Measurements from ENCODE around the gene NCAPD2.
"Not testable (repeated sequence)": the region's sequence is repeated elsewhere in the genome, so short reads cannot be mapped to it uniquely, and the experiment has no call there.

NCAPD2 gene

DNA sequence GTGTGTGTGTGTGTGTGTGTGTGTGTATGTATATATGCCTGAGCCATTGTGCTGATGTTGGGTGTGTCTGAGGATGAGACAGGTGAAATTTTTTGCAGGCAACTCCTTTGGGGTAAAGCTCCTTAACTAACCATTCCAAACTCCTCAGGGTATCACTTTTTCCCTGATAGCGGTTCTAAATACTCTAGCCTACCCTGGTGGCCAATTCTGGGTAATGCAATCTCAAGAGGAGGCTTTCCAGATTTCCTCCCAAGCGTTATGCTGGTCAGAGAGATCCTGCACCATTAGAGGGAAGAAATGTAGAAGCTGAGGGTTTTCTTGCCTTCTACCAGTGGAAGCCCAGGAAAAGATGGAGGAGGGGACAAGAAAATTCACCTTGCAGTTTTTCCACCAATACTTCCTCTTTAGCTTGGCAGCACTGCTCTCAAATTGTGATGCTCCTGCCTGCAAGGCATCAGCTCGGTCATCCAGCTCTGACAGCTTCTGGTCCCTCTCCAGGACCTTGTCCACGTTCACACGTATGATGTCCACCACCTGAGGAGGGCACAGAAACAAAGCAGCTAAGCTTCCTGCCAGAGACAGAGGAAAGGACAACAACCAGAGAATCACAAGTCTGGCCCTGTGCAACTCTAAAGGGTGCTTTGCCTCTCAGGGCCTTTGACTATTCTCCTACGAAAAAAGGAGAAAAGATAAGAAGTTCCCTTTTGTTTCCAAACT lies 28.3 kb upstream of the NCAPD2 start:
- peak; percentile 69 for DNase-seq

DNA sequence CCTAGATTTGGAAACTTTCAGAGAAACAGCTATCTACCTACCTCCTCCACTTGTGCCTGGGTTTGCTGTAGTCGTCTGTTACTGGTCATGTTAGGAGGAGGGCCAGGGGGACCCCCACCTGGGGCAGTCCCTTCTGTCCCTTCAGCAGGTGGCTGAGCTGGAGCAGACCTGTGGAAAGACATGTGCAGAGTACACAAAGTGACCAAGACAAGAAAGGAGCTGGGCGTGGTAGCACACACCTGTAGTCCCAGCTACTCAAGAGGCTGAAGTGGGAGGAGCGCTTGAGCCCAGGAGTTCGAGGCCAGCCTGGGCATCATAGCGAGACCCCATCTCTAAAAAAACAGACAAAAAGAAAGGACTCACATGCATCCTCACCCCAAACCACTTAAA lies 27.7 kb upstream of the NCAPD2 start:
- peak; percentile 55 for DNase-seq

DNA sequence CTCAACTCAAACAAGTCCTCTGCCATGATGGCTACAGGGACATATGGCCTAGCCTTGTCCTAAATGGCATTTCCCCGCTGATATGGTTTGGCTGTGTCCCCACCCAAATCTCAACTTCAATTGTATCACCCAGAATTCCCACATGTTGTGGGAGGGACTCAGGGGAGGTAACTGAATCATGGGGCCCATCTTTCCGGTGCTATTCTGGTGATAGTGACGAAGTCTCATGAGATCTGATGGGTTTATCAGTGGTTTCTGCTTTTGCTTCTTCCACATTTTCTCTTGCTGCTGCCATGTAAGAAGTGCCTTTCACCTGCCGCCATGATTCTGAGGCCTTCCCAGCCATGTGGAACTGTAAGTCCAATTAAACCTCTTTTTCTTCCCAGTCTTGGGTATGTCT lies 27.2 kb upstream of the NCAPD2 start:
- peak; percentile 47 for DNase-seq

DNA sequence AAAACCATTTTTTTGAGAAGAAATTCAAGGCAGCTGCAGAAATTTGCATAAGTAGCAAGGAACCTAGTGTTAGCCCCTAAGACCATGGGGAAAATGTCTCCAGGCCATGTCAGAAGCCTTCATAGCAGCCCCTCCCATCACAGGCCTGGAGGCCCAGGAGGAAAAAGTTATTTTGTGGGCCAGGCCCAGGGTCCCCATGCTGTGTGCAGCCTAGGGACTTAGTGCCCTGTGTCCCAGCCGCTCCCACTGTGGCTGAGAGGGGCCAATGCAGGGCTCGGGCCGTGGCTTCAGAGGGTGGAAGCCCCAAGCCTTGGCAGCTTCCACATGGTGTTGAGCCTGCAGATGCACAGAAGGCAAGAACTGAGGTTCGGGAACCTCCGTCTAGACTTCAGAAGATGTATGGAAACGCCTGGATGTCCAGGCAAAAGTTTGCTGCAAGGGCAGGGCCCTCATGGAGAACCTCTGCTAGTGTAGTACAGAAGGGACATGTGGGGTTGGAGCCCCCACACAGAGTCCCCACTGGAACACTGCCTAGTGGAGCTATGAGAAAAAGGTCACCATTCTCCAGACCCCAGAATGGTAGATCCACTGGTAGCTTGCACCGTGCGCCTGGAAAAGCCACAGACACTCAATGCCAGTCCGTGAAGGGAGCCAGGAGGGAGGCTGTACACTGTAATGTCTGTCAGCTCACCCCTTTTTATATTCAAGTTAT lies 26.2 kb upstream of the NCAPD2 start:
- DNase-seq: peak; percentile 57

DNA sequence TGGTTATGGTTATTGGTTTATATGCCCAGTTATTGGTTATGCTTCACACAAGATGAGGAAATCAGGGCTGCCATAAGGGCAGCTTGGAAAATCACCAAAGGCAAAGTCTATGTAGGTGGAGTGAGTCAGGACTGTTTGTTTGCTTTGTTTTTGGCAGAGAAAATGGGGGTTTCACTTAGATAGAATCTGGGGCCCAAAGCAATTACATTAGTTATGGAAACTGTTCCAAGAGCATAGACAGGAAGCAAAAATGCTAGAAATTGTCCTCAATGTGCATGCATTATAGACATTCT lies 25.7 kb upstream of the NCAPD2 start:
- DNase-seq: no peak

DNA sequence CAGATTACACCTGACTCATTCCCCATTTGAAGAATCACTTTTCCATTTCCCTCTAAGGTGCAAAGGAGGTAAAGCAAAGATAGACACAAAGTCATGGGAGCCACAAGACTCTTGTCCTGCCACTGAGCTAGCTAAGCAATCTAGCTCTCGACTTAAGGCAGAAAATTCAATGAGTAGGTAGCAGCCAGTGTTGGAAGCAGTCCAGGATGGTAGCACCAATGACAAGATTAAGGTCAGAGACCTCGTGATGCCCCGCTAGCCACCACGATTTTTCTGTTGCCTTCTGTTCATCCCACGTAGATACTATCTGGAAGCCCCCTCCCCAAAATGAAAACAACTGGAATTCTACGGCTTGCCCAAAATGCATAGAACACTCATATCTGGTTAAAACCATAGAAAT lies 24.8 kb upstream of the NCAPD2 start:
- peak; percentile 59 for DNase-seq

DNA sequence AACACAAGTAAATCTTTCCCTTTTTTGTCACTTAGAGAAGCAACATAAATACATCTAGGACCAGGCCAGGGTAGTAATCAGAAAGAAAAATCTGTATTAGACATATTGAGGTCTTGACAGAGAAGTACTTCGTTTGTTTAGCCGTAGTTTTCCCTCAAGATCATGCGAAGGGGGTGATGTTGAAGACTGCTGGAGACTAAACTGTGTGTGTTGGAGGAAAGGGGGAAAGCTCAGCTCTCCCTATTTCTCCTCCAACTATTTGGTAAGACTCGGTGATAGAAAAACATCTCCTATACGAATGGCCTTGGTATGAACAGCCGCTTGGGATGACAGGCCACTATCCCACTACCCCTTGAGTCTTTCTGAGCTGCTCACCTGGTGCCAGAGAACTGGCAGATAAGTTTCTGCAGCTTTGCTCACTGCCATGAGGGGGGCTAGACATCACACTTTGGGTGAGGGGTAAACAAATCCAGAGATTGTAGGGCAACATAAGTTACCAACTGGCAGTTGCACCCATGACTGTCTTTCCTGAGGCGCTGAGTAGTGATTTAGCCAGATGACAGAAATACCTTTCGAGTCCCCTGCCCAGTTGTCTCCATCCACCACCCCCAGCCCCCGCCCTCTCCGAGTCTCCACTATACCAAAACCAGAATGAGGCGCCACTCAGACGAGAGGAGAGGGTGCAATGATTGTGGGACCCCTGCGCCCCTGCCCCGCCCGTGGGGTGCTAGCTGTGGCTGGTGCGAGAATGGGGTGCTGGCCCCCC lies 24.1 kb upstream of the NCAPD2 start:
- no peak for DNase-seq

DNA sequence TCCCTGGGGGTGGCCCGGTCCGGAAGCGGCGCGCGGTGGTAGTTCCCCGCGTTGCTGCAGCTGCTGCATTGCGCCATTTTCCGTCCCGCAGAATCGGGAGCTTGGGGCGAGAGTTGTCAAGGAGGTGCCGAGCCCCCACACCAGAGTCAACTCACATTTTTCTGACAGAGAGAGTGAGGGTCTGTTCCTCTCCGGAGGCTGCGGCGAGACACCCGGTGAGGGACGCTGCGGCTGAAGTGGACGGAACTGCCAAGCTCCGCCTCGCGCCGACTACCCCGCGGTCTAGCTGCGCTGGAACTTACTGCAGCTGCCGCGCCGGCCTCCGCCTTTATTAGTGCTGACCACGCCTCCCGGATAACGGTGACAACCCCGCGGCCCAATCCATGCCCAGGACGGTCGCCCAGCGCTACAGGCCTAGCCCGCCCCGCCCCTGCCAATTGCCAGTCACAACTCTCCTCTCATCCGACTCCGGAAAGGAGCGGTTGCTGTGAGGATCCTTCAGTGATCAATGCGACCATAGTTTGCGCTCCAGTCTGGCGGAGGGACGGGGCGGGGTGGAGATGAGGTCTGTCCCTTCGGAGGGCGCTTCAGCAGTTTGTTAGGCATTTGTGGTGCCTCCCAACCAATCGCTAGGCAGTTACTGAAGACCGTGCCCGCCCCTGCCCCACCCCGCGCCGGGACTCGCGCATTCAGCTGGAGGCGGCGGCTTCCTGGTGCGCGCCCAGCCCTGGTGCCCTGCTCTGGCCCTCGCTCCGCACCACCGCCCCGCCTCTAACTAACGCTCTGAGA lies 23.3 kb upstream of the NCAPD2 start, which contains the start of gene VAMP1:
Gene VAMP1, minus strand, starts transcription at position 303 of the 789 bp plus-strand sequence. Its CDS starts 146 bp downstream, at position 157.
- peak; percentile 99 for DNase-seq

DNA sequence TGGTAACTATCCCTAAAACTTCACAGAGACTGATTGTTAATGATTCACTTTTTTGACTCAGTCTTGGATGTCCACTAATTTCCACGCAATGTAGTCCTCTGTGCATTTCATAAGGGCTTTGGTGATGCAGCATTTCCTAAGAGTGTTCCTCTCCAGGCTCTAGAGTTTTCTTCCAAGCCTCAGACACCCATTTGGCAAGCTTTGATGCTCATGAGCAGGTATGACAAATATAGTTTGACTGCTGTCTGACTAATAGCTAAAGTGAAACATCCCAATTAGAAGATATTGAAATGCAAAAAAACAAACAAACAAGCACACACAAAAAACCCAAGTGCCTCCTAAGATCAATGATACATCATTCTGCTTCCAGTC lies 21.9 kb upstream of the NCAPD2 start:
- DNase-seq: no peak

DNA sequence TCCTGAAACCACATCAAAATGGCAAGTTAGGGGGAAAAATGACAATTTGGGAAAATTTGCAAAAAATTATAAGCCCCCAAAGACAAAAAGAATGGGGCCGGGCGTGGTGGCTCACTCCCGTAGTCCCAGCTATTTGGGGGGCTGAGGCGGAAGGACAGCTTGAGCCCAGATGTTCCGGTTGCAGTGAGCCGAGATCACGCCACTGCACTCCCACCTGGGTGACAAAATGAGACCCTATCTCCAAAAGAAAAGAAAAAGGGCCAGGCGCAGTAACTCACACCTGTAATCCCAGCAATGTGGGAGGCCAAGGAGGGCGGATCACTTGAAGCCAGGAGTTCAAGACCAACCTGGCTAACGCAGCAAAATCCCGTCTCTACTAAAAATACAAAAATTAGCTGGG lies 21.4 kb upstream of the NCAPD2 start:
- DNase-seq: no peak

DNA sequence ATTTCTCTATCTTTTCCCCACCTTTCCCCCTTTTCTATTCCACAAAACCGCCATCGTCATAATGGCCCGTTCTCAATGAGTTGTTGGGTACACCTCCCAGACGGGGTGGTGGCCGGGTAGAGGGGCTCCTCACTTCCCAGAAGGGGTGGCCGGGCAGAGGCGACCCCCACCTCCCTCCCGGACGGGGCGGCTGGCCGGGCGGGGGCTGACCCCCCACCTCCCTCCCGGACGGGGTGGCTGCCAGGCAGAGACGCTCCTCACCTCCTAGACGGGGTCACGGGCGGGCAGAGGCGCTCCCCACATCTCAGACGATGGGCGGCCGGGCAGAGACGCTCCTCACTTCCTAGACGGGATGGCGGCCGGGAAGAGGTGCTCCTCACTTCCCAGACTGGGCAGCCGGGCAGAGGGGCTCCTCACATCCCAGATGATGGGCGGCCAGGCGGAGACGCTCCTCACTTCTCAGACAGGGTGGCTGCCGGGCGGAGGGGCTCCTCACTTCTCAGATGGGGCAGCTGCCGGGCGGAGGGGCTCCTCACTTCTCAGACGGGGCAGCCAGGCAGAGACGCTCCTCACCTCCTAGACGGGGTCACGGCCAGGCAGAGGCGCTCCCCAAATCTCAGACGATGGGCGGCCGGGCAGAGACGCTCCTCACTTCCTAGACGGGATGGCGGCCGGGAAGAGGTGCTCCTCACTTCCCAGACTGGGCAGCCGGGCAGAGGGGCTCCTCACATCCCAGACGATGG lies 18.5 kb upstream of the NCAPD2 start:
- not testable (repeated sequence) for DNase-seq

DNA sequence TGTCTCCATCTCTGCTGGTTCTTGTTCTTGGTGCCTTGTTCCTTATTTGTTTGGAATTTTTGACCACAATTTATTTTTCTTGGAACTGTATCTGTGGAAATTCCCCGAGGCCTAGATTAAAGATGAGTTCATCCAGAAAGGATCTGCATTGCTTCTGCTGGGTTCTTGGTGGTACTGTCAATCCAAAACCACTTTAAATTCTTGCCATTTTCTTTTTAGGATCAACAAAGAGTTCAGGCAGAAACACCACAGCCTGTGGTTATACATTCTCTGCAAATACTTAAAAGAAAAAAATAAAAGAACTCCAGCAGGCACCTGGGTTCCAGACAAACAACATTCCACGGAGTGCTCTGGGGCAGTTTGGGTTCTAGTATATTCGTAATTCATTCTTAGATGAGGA lies 17.4 kb upstream of the NCAPD2 start:
- DNase-seq: no peak

DNA sequence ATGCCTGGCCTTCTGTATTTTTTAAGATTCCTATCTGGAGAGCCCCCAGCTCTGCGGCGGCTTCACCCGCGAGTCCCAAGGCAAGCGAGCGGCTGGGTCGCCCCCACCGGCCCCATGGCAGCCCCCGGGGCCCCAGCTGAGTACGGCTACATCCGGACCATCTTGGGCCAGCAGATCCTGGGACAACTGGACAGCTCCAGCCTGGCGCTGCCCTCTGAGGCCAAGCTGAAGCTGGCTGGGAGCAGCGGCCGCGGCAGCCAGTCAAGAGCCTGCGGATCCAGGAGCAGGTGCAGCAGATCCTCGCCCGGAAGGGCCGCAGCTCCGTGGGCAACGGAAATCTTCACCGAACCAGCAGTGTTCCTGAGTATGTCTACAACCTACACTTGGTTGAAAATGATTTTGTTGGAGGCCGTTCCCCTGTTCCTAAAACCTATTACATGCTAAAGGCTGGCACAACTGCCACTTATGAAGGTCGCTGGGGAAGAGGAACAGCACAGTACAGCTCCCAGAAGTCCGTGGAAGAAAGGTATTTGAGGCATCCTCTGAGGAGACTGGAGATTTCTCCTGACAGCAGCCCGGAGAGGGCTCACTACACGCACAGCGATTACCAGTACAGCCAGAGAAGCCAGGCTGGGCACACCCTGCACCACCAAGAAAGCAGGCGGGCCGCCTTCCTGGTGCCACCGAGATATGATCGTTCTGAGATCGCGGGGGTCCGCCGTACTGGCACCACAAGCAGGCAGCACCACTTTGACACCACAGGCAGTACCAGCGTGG lies 16.1 kb upstream of the NCAPD2 start:
- DNase-seq: not testable (repeated sequence)

DNA sequence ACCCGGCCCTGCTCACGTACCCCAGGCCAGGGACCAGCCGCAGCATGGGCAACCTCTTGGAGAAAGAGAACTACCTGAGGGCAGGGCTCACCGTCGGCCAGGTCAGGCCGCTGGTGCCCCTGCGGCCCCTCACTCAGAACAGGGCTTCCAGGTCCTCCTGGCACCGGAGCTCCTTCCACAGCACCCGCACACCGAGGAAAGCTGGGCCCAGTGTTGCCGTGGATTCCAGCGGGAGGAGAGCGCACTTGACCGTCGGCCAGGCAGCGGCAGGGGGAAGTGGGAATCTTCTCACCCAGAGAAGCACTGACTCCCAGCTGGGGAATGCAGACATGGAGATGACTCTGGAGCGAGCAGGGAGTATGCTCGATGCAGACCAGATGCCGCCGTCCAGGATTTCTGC lies 15.5 kb upstream of the NCAPD2 start:
- no peak for DNase-seq

DNA sequence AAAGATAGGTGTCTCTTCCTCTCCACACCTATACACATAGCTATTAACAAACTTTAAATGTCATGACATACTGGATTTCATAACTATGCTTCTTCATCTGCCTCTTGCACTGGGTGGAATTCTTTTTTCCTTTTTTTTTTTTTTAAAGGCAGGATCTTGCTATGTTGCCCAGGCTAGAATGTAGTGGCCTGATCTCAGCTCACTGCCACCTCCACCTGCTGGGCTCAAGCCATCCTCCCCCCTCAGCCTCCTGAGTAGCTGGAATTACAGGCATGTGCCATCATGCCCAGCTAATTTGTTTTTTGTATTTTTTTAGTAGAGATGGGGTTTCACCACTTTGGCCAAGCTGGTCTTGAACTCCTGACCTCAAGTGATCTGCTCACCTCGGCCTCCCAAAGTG lies 5.7 kb upstream of the NCAPD2 start:
- DNase-seq: no peak

DNA sequence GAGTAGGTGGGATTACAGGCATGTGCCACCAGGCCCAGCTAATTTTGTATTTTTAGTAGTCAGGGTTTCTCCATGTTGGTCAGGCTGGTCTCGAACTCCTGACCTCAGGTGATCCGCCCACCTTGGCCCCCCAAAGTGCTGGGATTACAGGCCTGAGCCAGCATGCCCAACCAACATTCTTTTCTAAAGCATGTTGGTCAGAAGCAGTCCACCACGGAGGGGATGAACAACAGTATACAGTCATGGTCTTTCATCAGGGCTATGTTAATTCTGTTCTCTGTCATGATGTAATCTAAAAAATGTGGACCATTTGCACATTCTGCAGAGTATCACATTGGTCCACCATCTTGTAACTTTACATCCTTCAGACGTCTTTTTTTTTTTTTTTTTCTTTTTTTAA lies 4.5 kb upstream of the NCAPD2 start:
- no peak for DNase-seq

DNA sequence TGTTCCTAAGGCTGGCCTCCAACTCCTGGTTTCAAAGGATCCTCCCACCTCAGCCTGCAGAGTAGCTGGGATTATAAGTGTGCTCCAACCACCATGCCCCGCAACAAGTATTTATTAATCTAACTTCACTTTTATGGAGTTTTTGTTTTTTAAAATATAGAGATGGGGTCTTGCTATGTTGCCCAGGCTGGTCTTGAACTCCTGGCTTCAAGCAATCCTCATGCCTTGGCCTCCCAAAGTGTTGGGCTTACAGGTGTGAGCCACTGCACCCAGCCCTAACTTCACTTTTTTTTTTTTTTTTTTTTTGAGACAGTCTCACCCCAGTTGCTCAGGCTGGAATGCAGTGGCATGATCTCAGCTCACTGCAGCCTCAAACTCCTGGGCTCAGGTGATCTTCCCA lies 3.2 kb upstream of the NCAPD2 start:
- not testable (repeated sequence) for DNase-seq

DNA sequence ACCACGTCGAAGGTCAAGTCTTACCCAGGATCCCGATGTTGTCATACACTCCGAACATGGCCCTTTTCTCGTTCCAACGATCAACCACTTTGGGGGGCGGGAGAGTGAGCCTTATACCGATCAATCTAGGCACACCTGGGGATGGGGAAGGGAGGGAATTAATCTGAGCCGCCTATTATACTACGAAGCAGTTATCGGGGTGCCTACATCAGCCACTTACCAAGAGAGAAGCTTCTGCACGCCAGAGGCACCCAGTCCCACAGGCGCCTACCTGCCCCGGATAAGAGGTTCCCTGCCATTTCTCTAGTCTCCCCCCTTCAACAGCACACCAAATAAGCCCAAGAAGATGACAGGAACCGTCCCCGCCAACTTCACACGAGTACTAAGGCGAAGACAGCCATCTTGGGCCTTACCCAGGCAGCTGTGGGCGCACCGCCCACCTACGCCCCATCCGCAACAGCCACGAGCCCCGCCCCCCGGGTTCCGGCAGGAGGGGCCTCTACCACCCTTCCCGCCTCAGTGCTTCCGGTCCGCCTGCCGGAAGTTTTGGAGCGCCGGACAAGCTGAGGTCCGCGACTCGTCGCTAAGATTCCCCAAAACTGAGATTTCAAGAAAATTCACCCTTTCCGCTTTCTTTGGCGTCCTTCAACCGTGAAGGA lies 935 bp upstream of the NCAPD2 start, which contains the start of gene MRPL51:
Gene MRPL51, minus strand, starts transcription at position 425 of the 659 bp plus-strand sequence. Its CDS starts 126 bp downstream, at position 299.
- peak; percentile 97 for DNase-seq

DNA sequence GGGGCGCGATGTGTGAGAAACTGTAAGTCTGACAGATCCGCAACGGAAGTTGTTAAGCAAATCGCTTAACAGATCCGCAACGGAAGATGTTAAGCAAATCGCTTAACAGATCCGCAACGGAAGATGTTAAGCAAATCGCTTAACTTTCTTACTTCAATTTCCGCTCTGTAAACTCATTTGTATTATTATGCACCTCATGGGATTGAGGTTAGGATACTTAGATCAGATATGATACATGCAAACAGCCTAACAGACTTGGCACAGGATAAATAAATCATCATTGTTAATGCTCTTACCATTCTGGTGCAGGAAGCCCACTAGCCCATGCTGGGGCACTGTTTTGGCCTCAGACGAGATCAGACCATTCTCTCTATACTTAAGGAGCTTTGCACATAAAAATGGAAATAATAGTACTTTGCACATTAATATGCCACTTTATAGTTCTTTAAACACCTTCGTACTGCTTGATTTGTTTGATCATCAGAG lies 399 bp downstream of the NCAPD2 start:
- no peak for DNase-seq

DNA sequence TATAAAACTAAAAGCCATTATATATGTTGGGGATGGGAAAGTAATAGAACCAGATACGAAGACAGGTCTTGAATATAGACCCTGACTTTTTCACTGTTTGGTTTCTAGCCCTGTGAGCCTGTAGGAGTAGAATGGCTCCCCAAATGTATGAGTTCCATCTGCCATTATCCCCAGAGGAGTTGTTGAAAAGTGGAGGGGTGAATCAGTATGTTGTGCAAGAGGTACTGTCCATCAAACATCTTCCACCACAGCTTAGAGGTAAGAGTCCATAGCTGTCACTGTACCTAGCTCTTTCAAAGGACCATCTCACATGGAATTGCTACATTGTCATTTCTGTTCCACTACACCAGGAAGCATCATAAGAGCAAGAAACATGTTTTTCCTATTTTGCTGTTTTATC lies 1.1 kb downstream of the NCAPD2 start:
- no peak for DNase-seq

DNA sequence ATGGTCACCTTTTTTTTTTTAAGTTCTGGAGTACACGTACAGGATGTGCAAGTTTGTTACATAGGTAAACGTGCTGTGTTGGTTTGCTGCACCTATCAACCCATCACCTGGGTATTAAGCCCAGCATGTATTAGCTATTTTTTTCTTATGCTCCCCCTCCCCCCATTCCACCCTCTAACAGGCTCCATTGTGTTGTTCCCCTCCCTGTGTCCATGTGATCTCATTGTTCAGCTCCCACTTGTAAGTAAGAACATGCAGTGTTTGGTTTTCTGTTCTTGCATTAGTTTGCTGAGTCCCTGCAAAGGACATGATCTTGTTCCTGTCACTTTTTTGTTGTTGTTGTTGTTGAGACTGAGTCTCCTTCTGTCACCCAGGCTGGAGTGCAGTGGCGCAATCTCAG lies 3.4 kb downstream of the NCAPD2 start:
- not testable (repeated sequence) for DNase-seq
